ENCODE measurements around the gene EPHB4.

Gene EPHB4

DNA sequence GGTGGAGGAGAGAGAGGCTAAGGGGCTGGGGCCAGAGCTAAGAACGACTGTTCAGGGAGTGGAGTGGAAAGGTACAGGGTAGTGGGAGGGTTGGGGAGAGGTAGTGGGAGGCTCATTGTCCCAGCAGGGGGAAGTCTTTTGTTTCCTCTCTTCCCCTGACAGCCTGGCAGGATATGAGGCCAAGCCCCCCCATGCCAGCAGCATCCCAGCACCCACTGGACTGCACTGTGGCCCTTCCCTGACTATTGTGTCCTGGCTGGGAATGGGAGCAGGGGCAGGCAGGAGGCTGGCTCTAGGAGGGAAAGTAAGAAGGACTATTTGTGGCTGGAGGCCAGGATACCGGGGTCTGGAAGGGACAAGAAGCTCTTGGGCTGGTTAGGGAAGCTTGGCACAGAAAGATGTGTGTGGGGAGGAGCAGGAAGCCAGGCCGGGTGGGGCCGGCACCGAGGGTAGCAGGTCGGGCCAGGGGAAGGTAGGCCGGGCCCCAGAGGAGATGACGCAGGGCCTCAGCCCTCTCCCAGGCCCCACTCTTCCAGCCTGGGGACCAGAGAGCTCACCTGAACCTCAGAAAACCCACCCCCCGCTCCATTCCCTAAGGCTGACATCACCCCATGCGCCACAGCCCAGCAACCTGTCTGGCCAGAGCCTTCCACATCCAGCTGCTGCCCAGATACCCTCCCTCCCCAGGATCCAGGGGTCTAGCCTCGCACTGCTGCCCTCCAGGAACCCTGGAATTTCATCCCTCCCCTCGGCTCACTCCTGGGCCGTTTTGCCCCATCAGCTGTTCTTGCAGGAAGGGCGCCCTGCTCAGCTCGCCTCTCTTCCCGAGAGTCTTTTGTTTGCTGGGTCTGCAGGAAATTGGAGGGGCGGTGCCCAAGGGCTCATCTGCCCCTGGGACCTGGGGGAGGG lies 8.8 kb upstream of the EPHB4 start:
- TF ChIP-seq ZFX (IDR thresholded peaks at IDR 0.05; ENCODE audit: borderline replicate concordance) = no peak
- TF ChIP-seq, protein P1, sequence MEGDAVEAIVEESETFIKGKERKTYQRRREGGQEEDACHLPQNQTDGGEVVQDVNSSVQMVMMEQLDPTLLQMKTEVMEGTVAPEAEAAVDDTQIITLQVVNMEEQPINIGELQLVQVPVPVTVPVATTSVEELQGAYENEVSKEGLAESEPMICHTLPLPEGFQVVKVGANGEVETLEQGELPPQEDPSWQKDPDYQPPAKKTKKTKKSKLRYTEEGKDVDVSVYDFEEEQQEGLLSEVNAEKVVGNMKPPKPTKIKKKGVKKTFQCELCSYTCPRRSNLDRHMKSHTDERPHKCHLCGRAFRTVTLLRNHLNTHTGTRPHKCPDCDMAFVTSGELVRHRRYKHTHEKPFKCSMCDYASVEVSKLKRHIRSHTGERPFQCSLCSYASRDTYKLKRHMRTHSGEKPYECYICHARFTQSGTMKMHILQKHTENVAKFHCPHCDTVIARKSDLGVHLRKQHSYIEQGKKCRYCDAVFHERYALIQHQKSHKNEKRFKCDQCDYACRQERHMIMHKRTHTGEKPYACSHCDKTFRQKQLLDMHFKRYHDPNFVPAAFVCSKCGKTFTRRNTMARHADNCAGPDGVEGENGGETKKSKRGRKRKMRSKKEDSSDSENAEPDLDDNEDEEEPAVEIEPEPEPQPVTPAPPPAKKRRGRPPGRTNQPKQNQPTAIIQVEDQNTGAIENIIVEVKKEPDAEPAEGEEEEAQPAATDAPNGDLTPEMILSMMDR (IDR thresholded peaks at IDR 0.05) = no peak
- H3K27ac ChIP-seq = peak overlapping the region; percentile 81

DNA sequence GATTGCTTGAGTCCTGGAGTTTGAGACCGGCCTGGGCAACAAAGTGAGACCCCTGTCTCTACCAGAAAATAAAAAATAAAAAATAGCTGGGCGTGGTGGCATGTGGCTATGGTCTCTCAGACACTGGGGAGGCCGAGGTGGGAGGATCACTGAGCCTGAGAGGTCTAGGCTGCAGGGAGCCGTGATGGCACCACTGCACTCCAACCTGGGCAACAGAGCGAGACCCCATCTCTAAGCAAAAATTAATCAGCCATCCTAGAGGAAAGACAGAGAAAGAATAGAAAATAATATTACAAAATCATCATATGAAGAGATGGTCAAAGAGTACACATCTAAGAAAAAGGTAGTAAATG lies 4.9 kb upstream of the EPHB4 start:
- no peak overlapping the region for H3K27ac ChIP-seq
- TF ChIP-seq ZFX (IDR thresholded peaks at IDR 0.05; ENCODE audit: borderline replicate concordance) = no peak
- TF ChIP-seq, protein P1 (IDR thresholded peaks at IDR 0.05) = no peak

- no peak overlapping the region for H3K27ac ChIP-seq
- TF ChIP-seq, protein P1 (IDR thresholded peaks at IDR 0.05) = no peak
- no peak for TF ChIP-seq ZFX (IDR thresholded peaks at IDR 0.05; ENCODE audit: borderline replicate concordance)
Measured at GRCh38 chr7:100830396-100830795, 3.1 kb upstream of the EPHB4 start.

DNA sequence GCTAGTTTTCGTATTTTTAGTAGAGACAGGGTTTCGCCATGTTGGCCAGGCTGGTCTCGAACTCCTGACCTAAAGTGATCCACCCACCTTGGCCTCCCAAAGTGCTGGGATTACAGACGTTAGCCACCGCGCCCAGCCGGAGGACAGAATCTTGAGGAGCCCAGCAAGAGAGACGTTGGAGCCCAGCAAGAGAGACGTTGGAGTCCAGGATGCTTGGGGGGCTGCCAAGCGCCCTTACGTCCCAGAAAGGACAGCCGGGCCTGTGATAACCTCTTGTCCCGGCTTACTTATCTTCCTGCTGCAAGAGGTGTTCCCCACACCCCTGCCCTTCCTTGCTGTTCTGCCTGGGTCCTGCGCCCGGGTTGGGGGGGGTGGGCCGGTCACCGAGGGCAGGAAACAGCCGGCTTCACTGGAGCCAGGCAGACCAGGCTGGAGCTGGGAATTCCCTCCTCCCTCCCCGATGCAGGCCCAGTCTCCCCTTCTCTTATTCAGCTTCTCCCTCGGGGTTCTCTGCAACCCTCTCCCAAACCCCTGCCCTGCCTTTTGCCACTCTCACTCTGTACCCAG lies 1.9 kb upstream of the EPHB4 start:
- TF ChIP-seq, protein P1 (IDR thresholded peaks at IDR 0.05) = no peak
- no peak for TF ChIP-seq ZFX (IDR thresholded peaks at IDR 0.05; ENCODE audit: borderline replicate concordance)
- no peak overlapping the region for H3K27ac ChIP-seq

- peak overlapping the region; percentile 90 for H3K27ac ChIP-seq
- TF ChIP-seq, protein P1 (IDR thresholded peaks at IDR 0.05) = no peak
- TF ChIP-seq ZFX (IDR thresholded peaks at IDR 0.05; ENCODE audit: borderline replicate concordance) = no peak
Measured at GRCh38 chr7:100826514-100827329, 601 bp downstream of the EPHB4 start.

DNA sequence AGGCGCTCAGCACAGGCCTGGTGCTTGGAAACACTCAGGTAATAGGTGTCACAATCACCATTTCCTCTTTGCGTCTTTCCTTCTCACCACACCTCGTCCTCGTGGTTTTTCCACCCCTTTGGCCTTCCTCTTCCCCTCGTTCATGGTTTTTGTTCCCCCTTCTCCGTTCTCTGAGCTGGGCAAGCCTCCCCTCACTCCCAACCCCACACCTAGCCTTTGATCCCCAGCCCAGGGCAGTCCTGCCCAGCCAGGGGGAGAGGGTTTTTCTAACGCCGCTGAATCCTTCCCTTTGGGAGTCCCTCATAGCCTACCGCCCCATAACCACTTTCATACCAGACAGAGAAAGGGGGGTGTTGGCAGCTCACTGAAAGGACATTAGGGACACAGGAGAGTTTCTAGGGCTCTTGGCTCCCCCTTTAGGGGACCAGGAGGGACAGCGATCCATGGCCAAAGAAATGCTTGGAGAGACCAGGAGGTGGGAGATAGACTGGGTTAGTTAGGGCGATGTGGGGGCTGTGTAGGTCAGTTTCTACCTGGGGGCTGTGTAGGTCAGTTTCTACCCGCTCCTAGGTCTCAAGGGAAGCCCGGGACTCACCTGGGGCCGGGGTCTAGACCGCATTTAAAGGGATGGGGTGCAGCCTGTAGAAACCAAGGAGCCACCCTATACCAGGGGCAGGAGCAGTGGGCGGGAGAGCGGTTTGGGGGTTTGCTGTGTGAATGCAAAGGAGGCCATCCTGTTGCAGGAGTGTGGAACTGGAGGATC lies 1.4 kb downstream of the EPHB4 start:
- H3K27ac ChIP-seq = peak overlapping the region; percentile 90

More for the DNA sequence above, 1.4 kb downstream of the EPHB4 start:
- TF ChIP-seq, protein P1 (IDR thresholded peaks at IDR 0.05) = no peak; the same call in 1 of the 2 replicates
- no peak for TF ChIP-seq ZFX (IDR thresholded peaks at IDR 0.05; ENCODE audit: borderline replicate concordance)
